EH (cell line): ENCODE data around the gene HTR3B.
A peak's percentile ranks its signal among the peaks of the same experiment; 100 is the strongest.
"Not testable (repeated sequence)": the region's sequence is repeated elsewhere in the genome, so short reads cannot be mapped to it uniquely, and the experiment has no call there.

ENCODE experiments used
- DNase-seq: peaks from one replicate; pipeline ENCODE4 v3.0.0-alpha.2; 2015; ENCODE audit warnings: low read depth

Gene HTR3B

GRCh38 chr11:113884361-113884836 is 20.2 kb upstream of the HTR3B start:
- DNase-seq, result peak; percentile 53

- no peak for DNase-seq
These were observed 18.7 kb upstream of the HTR3B start for GRCh38 chr11:113885897-113886296.

GRCh38 chr11:113888848-113889247 is 15.7 kb upstream of the HTR3B start:
- DNase-seq, result no peak

GRCh38 chr11:113894421-113894996 is 10.1 kb upstream of the HTR3B start:
- DNase-seq, result no peak

GRCh38 chr11:113895367-113896155 is 9.0 kb upstream of the HTR3B start:
- peak; percentile 17 for DNase-seq

- DNase-seq, result peak; percentile 43
These were observed 8.3 kb upstream of the HTR3B start for GRCh38 chr11:113896156-113896879.

GRCh38 chr11:113901141-113901540 is 3.5 kb upstream of the HTR3B start:
- DNase-seq, result no peak

- peak; percentile 40 for DNase-seq
These were observed 1.4 kb downstream of the HTR3B start for GRCh38 chr11:113906038-113906437.

- no peak for DNase-seq
These were observed 1.9 kb downstream of the HTR3B start for GRCh38 chr11:113906516-113906915.

- peak; percentile 4 for DNase-seq
These were observed 2.6 kb downstream of the HTR3B start for GRCh38 chr11:113907152-113907551.

- no peak for DNase-seq
These were observed 3.1 kb downstream of the HTR3B start for GRCh38 chr11:113907681-113908080.

GRCh38 chr11:113908098-113908497 is 3.5 kb downstream of the HTR3B start:
- DNase-seq, result no peak

- DNase-seq, result not testable (repeated sequence)
These were observed 6.9 kb downstream of the HTR3B start for GRCh38 chr11:113911491-113911890.

GRCh38 chr11:113923572-113923971 is 19.0 kb downstream of the HTR3B start:
- no peak for DNase-seq

GRCh38 chr11:113926273-113927197 is 21.9 kb downstream of the HTR3B start:
- no peak for DNase-seq

- no peak for DNase-seq
These were observed 23.7 kb downstream of the HTR3B start for GRCh38 chr11:113928311-113928710.

GRCh38 chr11:113932788-113933187 is 28.2 kb downstream of the HTR3B start:
- no peak for DNase-seq

GRCh38 chr11:113934193-113934592 is 29.6 kb downstream of the HTR3B start:
- not testable (repeated sequence) for DNase-seq

- DNase-seq, result no peak
These were observed 30.2 kb downstream of the HTR3B start for GRCh38 chr11:113934761-113935160.

GRCh38 chr11:113935858-113936257 is 31.3 kb downstream of the HTR3B start:
- DNase-seq, result no peak

- DNase-seq, result no peak
These were observed 33.3 kb downstream of the HTR3B start for GRCh38 chr11:113937918-113938317.

GRCh38 chr11:113942256-113942655 is 37.7 kb downstream of the HTR3B start:
- DNase-seq, result no peak
